ENCODE results near the gene UBE2D2.

UBE2D2 gene

DNA sequence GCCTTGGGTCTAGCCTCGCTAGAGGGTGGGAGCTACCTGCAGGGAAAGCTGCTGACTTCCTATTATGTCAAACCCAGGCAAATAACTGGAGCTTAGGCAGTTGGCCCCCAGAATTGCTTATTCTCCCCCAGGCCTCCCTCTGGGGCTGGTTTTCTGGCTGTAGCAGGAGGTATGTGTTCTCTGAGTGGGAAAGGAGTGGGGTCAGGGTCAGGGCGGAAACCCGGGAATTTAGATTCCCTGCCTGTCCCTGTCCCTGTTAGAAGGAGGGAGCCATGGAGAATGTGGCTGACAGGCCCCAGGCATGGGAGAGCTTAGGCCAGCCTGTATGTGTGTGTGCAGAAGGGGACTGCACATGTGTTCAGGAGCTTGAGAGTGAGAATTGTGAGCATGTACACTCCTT, 73.4 kb downstream of the UBE2D2 start:
- no peak for DNase-seq (ENCODE audit: low read depth in 2 of 3, low spot score in 1 of 3)

DNA sequence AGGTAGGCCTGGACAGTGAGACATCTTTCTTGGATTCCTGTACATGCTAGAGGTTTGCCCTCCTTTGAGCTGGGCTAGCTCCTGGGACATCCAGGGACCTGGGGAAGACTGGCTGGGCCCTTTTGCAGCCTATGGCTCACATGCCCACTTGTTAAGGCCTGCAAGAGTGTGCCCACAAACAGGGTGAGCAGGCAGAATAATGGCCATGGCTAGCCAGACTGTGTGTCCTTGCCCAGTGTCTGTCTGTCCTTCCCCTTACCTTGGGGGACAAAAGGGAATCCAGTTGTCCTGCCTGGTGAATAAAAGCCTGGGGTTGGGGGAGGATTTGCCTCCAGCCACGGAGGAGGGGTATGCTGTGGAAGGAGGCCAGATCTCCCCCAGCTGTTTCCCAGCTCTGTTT, 74.1 kb downstream of the UBE2D2 start:
- no peak for DNase-seq (ENCODE audit: low read depth in 2 of 3, low spot score in 1 of 3)

DNA sequence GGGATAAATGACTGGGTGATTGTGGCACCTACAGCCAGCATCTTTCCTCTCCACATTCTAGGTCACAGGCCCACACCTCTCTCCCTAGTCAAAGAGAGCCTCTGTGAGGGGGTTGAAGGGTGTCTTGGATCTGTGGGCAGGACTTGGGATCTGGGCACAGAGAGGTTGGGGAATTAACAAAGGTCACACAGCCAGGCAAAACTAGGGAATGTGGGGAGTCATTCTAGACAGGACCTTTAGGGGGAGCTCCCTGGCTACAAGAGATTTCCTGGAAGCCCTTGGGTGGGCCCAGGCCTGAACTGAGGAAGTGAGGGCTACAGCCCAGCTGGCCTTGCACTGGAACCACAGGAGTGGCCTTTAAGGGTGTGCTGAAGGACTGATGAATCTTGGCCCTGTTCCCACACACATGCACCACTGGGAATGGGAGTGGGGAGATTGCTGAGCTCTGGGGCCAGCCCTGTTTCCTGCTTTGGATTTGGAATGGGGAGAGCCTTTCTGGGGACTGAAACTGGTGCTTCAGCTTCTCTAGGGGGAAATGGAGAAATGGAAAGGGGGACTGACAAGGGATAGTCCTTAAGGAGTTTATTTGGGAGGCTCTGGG, 74.6 kb downstream of the UBE2D2 start:
- no peak for DNase-seq (ENCODE audit: low read depth in 2 of 3, low spot score in 1 of 3)

DNA sequence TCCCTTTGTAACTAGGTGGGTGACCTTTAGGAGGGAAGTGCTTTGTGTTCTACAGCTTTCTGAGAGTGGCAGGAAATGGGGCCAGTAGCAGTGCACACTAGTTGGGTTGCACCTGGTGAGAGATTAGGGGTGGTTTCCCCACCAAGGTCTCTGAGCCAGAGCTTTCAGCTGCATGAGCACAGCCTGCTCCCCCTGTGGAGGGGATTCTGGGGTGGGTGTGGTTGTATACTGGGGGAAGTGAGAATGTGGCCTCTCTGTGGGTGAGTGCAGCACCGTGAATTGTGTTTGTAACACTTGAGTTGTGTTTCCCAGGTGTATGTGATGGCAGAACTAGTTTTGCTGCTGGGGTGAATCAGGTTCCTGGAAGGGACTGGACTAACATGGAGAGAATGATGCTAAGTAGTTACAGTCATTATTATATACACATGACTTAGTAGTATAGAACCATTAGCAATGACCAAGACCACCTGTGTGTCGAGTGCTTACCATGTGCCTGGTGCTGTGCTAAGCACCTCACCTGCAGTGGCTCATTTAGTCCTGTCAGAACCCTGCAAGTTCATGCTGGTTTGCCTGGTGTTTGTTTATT, 75.2 kb downstream of the UBE2D2 start:
- peak in 1 of 3 donors; percentile 40 for DNase-seq (ENCODE audit: low read depth in 2 of 3, low spot score in 1 of 3)

DNA sequence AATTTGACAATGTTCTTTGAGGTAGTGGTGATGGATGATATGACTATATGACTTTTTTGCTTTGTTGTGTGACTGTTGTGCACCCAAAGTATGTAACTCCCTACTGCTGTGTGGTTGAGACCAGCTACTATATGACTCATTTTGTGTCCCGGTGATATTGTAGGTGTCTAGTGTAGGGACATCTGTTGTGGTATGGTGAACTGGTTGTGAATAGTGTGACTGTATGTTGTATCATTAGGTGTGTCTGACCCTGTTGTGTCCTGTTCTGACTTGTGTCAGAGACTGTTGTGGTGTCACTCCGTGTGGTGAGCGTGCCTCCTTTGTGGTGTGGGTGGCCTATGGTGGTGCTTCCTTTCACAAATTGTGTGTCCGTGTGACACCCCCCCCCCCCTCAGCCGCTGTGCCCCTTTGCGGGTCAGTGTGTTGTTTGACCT, 75.9 kb downstream of the UBE2D2 start:
- DNase-seq (ENCODE audit: low read depth in 2 of 3, low spot score in 1 of 3): no peak

DNA sequence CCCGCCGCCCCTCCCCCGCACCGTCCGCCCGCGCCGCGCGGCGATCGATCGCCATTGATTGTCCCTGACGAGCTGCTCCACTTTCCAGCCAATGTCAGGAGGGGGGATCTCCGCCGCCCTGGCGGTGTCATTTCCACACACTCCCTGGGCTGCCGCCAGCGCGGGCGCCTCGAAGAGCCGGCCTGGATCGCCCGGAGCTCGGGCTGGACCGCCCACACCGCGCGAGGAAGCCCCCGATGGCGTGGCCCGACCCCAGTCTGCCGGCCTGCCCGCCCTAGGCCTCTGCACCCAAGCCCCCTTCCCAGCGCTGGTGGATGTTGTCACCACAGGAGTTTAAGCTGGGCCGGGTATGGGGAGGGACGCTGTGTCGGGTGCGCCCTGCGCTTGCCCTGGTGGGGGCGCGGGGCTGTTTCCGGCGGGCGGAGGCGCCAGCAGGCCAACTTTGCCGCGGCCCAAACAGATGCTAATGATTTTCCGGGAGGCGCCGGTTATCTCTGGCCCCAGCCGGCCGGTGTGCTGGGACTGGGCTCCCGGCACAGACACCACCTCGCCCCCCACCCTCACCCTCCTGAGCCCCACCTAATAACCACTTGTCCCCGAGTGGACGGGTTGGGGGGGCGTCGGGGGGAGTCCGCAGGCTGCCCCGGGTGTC, 76.4 kb downstream of the UBE2D2 start:
- DNase-seq (ENCODE audit: low read depth in 2 of 3, low spot score in 1 of 3): no peak

DNA sequence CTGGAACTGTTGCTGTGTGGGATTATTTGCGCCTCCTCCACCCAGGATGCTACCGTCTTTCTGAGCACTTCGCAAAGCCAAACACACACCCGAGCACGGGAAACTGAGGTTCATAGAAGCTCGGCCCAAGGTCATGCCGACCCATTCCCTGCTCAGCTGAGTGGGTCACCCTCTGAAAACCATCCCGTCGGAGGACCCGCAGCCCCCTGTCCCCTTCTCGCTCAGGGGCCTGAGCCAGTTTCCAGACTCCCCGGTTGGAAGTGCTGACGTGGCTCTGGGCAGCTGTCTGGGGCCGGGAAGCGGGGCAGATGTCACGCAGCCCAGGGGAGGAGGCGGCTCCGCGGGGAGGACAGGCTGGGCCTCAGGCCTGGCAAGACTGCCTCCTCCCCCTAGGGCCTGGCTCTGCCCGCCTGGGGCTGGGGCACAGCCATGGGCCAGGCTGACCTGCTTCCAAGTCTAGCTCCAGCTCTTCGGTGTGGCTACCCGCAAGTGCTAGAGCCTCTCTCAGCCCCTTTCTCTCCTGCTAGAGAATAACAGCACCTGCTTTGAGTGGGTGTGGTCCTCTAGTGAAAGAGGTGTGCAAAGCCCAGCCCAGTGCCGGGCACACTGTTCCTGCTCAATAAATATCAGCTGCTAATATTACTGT, 77.1 kb downstream of the UBE2D2 start:
- DNase-seq (ENCODE audit: low read depth in 2 of 3, low spot score in 1 of 3): no peak

DNA sequence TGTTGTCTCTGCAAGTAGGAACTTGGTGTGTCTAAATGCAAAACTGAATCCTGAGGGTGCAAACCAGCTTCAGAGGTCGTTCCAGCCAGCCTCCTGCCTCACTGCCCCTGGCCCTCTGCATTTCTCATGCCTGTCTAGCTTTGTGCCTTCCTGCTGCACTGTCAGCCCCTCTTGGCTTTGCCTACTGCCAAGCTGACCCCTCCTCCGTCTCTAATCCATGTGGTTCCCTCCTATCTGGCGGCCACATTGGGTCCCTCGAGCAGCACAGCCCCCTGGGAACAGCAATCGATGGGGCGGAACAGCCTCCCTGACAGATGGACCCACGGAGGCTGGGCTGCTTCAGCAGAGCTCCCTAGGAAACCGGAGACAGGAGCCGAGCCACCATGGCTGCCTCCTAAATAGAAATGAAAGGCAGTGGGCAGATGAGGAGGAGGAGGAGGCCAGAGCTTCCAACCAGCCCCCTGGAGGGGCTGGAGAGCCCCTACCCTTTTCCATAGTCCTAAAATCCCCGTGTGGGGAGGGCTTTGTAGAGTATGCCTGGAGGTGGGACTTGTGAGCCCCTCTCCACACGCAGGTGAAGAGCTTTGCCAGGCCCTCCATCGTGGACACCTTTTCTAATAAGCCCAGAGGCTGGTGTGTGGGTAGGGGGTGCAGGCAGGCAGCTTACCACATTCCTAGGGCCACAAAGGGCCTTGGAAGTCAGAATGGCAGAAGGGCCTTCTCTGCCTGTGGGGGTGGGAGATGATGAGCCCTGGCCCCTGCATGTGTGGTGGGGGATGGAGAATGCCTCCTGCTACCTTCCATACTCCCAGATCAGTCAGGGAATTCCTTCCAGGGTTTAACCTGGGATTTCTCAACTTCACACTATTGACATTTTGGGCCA, 77.8 kb downstream of the UBE2D2 start:
- DNase-seq (ENCODE audit: low read depth in 2 of 3, low spot score in 1 of 3): no peak

DNA sequence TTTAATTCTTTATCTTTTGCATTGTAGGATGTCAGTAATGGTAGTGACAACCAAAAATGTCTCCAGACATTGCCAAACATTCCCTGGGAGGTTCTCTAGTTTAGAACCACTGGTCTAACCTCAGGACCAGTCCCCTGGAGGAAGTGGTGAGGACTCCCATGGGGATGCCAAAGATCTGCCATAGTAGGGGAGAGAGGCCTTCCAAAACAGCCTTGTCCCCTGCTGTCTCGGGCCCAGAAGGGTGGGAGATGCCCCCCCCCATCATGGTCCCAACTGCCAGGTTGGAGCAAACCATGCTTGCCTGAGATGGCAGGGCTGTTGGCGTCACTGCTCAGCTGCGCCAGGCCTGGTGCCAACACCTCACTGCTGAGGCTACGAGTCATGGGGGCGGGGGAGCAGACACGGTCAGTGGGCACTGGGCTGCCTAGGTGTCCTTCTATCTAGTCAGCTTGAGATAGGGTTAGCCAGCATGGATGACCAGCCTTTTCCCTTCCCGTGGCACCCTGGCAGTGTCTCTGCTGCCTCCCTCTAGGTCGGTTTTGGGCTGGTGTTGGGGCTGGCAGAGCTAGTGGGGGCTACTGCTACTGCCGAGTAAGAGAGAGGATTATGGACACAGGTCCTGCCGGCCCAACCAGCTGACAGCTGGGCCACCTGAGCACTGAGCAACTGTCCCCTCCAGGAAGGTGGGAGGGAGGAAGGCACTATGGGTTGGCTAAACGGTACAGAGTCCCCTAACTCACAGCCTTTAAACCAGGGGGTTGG, 78.7 kb downstream of the UBE2D2 start:
- no peak for DNase-seq (ENCODE audit: low read depth in 2 of 3, low spot score in 1 of 3)

DNA sequence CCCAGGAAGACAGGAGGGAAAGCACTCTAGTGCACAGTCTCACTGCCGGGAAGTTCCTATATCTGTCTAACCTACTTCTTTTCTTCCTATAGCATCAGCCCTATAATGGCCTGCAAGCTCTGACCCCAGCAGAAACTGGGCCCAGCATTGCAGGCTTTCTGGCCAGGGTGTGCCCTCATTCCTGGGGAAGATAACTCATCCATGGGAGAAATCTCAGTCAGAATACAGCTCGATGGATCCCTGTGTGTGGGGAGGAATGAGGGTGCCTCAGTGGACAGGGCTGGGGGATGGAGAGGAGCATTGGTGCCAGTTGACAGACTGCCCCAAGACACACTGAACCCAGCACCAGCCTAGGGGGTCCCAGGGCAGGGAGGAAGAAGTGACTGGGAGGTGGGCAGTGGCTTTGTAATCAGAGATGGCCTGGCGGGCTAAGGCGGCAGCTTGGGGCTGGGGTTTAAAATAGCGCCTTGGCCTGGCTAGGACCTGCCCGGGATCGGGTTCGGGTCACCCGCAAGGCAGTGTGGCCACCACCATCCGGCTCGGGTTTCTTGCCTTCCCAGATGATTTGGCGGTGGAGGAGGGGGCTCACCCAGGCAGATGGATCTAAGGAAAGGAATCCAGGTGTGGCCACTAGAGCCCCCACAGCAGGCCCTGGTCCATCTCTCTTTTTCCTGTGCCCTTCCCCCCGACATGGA, 79.4 kb downstream of the UBE2D2 start:
- no peak for DNase-seq (ENCODE audit: low read depth in 2 of 3, low spot score in 1 of 3)

DNA sequence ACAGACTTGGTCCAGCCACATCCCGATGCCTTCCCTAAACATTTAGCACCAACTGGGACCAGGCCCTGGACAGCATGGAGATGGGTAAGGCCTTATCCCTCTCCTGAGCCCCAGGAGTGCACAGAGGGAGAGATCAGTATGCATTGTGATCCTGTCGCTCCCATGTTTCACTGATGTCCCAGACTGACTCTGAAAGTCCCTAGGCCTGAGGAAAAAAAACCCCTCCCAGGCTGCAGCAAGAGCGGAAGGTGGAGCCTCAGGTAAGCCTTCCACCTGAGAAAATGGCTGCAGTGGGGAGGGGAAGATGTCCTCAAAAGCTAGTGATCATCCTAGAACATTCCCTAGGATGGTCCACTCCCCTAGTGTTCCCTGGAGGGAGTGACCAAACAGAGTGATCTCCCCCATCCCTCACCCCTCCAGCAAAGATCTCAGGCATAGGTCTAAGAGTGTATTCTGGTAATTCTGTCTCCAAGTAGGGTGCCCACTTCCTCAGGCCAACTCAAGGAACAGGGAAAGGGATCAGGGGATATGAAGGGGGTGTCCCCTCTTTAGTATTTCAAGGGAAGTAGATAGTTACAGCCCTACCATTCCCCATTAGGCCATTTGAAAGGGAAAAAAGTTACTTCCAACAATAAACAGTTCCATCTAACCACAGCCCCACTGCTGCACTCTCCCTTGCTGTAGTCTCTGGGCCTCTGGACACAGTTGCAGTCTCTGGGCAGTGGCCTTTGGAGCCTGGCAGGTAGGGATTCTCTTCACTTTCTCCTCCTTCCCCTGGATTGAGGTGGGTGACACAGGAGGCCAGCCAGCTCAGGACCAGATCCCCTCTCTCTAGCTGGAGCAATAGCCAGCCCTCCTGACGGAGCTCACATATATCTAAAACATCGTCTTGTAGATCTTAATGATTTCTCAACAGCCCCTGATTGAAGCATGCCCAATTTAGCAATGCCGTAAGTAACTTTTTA, 80.3 kb downstream of the UBE2D2 start:
- no peak for DNase-seq (ENCODE audit: low read depth in 2 of 3, low spot score in 1 of 3)

DNA sequence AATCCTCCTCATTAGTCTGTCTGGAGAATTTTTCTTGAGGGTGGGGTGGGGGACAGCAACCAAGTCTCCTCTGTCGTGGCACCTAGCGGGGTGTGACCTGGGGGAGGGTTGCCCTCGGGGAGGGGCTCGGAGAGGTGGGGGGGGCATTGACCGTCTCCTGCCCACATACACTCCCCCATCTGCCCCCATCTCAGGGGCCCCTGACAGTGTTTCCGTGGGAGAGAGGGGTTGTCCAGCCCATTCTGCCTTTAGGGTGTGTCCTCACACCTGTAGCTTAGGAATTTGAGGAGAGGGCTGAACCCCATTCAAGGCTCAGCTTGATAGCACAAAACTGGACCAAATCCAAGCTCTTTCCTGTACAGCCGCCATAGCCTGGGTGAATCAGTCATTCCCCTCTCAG, 81.1 kb downstream of the UBE2D2 start:
- no peak for DNase-seq (ENCODE audit: low read depth in 2 of 3, low spot score in 1 of 3)

DNA sequence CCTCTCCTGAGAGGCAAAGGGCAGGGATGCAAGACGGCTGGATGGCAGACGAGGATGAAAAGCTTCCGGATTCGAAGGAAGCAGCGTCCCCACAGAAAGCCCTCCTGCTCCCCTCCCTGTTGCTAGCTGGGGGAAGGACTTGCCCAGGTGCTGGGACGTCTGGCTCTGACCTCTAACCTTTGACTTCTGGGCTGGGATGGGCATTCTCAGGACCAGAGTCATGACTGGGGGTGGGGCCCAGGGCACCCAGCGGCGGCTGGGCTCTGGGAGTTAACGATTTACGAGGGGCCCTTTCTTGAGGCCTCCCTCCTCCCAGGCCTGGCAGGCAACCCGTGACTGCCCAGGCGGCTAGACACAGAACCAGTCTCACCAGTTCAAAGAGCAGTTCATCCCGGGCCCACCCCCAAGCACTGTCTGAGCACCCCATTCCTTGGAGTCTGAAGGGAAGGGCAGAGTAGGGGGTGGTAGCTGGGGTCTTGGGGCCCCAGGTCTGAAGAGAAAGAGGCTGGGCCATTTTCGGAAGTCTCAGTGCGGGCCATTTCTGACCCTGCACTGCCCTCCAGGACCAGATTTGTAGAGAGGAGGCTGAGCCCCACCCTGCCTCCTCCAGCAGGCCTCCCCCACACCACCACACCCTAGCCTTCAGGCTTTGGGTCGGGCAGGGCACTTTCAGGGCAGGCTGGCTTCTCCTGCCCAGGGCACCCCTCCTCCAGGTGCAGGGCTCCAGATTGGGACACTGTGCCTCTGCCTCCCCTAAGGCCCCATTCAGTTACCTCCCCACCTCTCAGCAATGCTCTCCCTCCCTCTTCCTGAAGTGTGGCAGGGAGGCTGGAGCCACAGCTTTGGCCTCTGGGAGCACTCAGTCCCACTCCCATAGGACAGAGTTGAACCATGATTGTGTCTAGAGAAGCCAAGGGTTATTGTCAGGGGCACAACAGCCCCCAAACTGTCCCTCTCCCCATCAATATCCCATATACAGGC, 82.0 kb downstream of the UBE2D2 start:
- no peak for DNase-seq (ENCODE audit: low read depth in 2 of 3, low spot score in 1 of 3)

DNA sequence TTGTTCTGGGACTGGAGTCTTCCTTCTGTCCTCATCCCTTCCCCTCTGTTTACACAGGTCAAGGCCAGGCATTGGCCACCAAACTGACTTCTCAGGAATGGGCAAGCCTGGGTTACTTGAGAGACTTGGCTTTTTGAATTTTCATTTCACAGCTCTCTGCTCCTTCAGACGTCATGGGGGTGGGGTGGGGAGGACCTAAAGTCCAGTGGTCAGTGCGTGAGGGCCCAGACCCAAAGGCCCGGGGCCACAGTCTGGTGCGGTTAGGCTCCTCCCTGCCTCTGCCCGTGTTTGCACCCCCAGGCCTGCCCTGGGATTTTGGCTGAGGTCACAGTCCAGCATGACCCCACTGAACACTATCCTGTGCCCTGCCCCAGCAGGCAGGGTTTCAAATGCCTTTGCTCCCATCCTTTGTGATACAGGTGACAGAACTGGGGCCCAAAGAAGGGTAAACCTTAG, 82.9 kb downstream of the UBE2D2 start:
- no peak for DNase-seq (ENCODE audit: low read depth in 2 of 3, low spot score in 1 of 3)

DNA sequence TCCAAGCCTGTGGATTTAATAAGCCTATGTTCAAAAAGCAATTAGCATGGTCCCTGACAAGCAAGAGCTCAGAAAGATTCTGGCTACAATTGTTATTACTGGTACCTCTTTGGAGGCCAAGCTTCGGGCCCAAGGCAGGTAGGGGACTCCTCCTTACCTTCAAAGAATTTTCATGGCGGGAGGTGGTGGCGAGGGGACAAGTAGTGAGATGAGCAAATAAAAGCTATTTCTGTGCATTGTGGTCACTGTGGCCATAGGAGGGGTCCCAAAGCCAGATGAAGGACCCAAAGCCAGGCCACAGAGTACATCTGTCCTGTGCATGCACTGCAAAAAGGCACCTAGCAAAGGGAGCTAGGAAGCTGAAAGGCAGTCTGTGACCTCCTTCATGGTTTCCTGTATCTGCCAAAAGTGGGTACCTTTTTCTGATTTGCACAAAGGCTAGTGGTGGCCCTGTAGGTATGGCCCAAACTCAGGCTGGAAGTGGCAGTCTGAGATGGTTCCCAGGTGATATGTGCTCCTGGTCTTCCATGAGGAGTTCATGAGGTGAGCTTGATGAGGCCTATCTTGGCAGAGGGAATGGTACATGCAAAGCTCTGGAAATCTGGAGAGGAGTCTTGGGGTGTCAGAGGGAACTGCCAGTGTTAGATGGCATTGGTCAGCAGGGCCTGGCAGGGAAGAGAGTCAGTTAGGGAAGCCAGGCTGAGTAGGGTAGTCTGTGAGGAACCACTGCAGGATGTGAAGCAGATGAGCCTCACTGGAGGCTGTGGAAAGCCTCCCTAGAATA, 83.7 kb downstream of the UBE2D2 start:
- DNase-seq (ENCODE audit: low read depth in 2 of 3, low spot score in 1 of 3): no peak

DNA sequence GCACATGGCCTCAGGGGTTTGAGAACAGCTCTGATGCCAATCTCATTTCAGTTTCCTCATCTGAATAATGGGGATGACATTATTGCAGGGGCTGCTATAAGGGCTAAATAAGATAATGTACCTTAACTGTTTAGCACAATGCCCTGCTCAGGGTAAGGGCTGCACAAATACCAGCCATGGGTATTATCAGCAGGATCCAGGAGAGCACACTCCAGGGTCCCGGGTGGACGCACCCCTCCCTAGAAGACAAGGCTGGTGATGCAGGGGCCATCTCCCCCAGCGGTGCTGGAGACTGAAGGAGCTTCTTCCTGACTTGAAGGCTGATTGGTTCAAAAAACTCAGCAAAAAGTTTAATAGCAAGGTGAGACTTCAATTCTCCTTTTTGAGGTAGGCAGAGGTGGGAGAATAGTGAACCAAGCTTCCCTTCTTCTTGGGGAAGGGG, 84.3 kb downstream of the UBE2D2 start:
- DNase-seq (ENCODE audit: low read depth in 2 of 3, low spot score in 1 of 3): no peak

DNA sequence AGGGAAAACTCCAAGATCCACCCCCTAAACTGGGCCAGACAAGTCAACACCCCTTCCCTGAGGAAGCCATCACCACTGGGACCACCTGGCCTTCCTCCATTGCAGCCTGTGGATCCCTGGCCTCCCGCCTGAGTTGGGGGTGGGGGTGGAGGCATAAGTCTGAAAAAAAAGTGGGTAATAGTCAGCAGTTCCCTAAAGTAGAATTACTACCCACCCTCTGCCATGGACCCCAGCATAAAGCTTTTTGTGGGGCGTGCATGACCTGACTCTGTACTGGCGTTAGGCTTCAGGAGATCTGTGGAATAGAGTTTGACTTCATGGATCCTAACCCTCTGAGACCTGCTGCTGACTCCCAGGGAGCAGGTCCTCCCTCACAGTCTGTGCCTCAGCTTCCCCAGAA, 85.0 kb downstream of the UBE2D2 start:
- no peak for DNase-seq (ENCODE audit: low read depth in 2 of 3, low spot score in 1 of 3)

Measured in stimulated activated CD4-positive, alpha-beta T cell treated with anti-CD3 and anti-CD28 coated beads, Interleukin-12 subunit alpha, Interleukin-12 subunit beta, amount 100 ng/mL, for 48 hours (primary cell).